ENCODE measurements around the gene AGPAT4.

GRCh38 chr6:161169035-161169434 lies 104.8 kb downstream of the AGPAT4 start:
- TF ChIP-seq CTCF (IDR thresholded peaks at IDR 0.05) (no peak), EZH2 (IDR thresholded peaks at IDR 0.05; ENCODE audit: borderline replicate concordance, insufficient read depth, low read depth, low read length, poor library complexity, severe bottlenecking) (no peak)

Data from B cell (primary cell).